Activated CD8-positive, alpha-beta memory T cell treated with anti-CD3 and anti-CD28 coated beads, Interleukin-2, amount 10 ng/mL, durations not matched to agents 7 days and 5 days (primary cell): ENCODE measurements around the gene TMEM107. TPM values are rescaled to one million over a fixed set of nuclear protein-coding genes. Genes with fewer than 3 reads are reported as not detected.
A peak's percentile ranks its signal among the peaks of the same experiment; 100 is the strongest.

Source experiments
- ATAC-seq: fragments of 150-1000 bp; cut with Tn5 transposase; one replicate; pipeline ENCODE4 v1.10.0; 2021; ENCODE audit warnings: moderate library complexity
- CTCF ChIA-PET: fragments of 350-600 bp; sonication (Branson Sonifier 250); formaldehyde crosslinking; loops from one replicate; lab custom pipeline; 2021; ENCODE audit warnings: antibody characterized with exemption; lab: Charles Lee
- DNase-seq: peaks from one replicate; pipeline ENCODE4 v3.0.0-alpha.2; 2020
- H3K27ac Mint-ChIP-seq: one replicate; pipeline ENCODE4 v1.8.0; 2021; ENCODE audit warnings: mild to moderate bottlenecking, mixed read lengths
- H3K27me3 Mint-ChIP-seq: one replicate; pipeline ENCODE4 v1.8.0; 2021; ENCODE audit warnings: mixed read lengths
- H3K36me3 Mint-ChIP-seq: one replicate; pipeline ENCODE4 v1.8.0; 2021; ENCODE audit warnings: mild to moderate bottlenecking, mixed read lengths
- H3K4me1 Mint-ChIP-seq: one replicate; pipeline ENCODE4 v1.8.0; 2021; ENCODE audit warnings: mixed read lengths
- H3K4me3 Mint-ChIP-seq: one replicate; pipeline ENCODE4 v1.8.0; 2021; ENCODE audit warnings: mild to moderate bottlenecking, moderate library complexity, mixed read lengths
- H3K9me3 Mint-ChIP-seq: one replicate; pipeline ENCODE4 v1.8.0; 2022; ENCODE audit warnings: low read depth, mixed read lengths
- microRNA-seq: library from miRNA; unstranded; fragments of <30 nt; microRNA quantifications from one replicate; pipeline ENCODE4 v1.2.0, GENCODE V29; 2022
- total RNA-seq, 2 experiments: library from RNA; stranded (reverse); gene quantifications; one replicate each; pipeline ENCODE4 v1.2.3, GENCODE V29; 2021

The TMEM107 gene
- total RNA-seq, 2 experiments from 2014 or later, result 29.9 to 61.0 TPM

DNA sequence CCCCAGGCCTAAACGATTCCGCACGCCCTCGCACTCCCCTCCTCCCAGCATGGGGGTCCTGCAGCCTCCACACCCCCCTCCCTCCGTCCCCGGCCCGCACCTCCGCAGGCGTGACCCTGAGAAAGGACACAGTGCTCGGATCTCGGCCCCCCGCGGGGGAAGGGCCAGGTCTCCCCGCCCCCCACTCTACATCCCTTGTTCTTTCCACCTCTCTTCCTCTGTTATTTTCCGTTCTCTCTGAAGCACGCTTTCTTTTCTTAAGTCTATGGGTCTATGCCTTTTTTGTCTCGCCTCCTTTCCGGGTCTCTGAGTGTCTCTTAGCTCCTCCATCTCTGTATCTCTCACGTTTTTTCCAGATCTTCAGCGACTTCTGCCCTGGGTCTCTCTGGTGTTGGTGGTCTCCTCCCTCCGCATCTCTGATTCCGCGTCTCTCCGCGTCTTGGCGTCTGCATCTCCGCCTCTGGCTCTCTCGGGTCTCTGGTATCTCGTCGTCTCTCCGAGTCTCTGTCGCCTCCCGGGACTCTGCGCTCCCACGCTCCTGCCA lies 50.2 kb downstream of the TMEM107 start:
- CTCF ChIA-PET, result interaction anchor here (0.9 to 2.1 kb wide), 4 partner anchors 12 to 32 kb away, joined by 3 to 25 read pairs (median 6); no protein-coding TSS in a partner anchor
- Mint-ChIP-seq H3K4me1 (peaks cover 49% of the 10 kb centered on the region), H3K36me3 (no peaks in the 10 kb centered on the region), H3K9me3 (no peaks in the 10 kb centered on the region), H3K27ac (peak overlapping the region; percentile 80), H3K4me3 (peak overlapping the region; percentile 95), H3K27me3 (peaks cover 46% of the 10 kb centered on the region)
- ATAC-seq (no peak), DNase-seq (peak; percentile 57)

DNA sequence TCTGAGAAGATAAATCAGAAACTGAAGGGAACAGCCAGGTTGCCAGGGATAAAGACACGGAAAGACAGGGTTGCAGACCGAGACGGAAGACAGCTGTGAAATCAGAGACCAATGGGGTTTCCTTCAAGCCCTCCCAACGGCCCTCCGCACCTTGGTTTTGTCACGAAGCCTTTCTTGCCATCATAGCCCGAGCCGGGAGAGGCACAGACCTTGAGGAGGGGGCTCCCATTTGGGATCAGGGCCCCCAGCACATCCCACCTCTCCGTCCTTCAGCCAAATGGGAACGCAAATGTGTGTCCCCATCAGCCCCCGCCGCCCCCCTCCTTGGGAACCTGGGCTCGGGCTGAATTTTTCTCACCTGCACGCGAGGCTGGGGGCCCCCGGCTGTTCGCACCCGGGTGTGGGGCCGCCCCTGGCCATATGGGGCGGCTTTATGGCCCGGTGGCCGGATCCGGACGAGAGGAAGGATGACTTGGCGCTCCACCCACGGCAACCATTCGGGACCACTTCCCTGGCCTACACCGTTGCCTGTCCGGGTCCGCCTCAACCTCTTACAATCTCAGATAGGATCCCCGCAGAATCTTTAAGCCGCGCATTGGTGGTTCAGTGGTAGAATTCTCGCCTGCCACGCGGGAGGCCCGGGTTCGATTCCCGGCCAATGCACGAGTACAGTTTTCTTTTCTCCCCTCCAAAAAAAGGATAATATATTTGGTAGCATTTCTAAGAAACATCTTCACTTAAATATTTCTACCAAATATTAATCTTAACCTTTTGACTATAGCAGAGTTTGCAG lies 50.8 kb downstream of the TMEM107 start:
- CTCF ChIA-PET, result interaction anchor here (1.7 to 4.0 kb wide), 6 partner anchors 12 to 61 kb away, joined by 6 to 30 read pairs (median 14); no protein-coding TSS in a partner anchor
- ATAC-seq, result peak; percentile 24
- H3K4me1 Mint-ChIP-seq, result peaks cover 56% of the 10 kb centered on the region
- no peaks in the 10 kb centered on the region for H3K36me3 Mint-ChIP-seq
- H3K27ac Mint-ChIP-seq, result peak overlapping the region; percentile 80
- no peaks in the 10 kb centered on the region for H3K9me3 Mint-ChIP-seq
- DNase-seq, result peak; percentile 92
- H3K4me3 Mint-ChIP-seq, result peak overlapping the region; percentile 95
- H3K27me3 Mint-ChIP-seq, result peaks cover 46% of the 10 kb centered on the region

DNA sequence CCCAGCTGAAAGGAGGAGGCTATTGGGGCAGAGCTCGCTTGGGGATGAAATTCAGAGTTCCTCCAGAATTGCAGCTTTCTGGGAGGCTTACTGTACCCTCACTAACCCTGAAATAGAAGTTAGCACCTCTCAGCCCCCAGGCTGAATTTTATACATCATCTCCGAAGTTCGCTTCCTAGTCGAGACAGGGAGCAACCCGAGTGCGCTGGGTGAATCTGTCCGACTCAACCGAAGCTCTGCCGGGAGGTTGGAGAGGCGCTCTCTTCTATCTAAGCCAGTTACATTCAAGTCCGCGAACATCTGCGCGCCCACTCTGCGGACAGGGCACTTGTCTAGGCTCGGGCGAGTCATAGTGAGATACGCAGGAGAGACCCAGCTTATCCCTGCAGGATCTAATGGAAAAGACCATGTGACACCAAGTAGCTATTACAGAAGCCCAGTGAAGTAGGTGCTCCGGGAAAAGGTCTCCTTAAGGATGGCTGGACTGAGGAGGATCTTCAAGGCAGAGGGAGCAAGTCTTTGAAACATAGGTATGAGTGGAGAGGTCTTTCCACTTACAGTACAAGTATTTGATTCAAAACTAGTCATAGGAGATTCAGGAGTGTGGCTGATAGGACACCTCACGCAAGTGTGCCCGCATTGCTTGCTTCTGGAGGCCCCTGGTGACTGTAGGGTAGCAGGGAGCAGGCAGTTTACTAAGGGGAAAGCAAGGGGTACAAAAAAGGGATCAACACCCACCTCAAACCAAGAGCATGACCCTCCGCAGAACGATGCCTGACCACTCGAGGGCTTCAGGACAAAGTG lies 51.6 kb downstream of the TMEM107 start:
- H3K27me3 Mint-ChIP-seq, result peaks cover 39% of the 10 kb centered on the region
- H3K27ac Mint-ChIP-seq, result peak overlapping the region; percentile 62
- H3K4me3 Mint-ChIP-seq, result peak overlapping the region; percentile 95
- ATAC-seq (no peak), DNase-seq (no peak)
- CTCF ChIA-PET, result interaction anchor here (0.8 to 4.0 kb wide), 13 partner anchors 12 to 206 kb away, joined by 3 to 30 read pairs (median 6); no protein-coding TSS in a partner anchor
- H3K9me3 Mint-ChIP-seq, result no peaks in the 10 kb centered on the region
- H3K36me3 Mint-ChIP-seq, result no peaks in the 10 kb centered on the region
- H3K4me1 Mint-ChIP-seq, result peaks cover 64% of the 10 kb centered on the region

DNA sequence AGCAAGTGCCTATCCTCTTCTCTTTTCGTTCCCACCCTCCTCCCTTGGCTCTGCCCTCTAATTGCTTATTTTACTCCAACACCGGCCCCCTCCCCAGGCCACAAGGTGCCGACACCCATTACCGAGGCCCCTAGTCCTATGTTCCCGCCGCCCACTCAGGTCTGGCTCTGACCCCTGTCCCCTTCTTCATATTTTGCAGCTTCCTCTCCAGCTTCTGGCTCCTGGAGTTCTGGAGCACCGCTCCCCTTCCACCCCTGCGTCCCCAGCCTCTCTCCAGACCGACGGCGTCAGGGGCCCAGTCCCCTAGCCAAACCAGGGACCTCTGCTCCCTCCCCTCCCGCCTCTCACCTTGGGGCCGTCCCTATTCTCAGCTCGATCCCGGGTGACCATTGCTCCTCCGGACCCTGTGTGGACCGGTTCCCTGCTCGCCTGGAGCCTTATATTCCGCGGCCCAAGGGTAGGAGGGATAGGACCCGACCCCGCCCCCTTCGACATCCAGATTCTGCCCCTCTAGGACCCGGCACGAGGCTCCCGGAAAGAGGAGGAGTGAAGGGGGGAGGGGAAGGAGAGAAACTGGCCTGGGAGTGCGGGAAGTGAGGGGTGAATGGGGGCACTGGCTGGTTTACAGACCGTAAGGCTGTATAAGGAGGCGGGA lies 52.4 kb downstream of the TMEM107 start, which contains the start of gene HES7:
Gene HES7 (minus strand): TSS at position 412 of the 655 bp plus-strand sequence. CDS start 22 bp downstream, at position 390.
- Mint-ChIP-seq H3K4me1 (peaks cover 64% of the 10 kb centered on the region), H3K36me3 (no peaks in the 10 kb centered on the region), H3K27ac (peak within 1 kb of the TSS; percentile 67), H3K4me3 (peak within 1 kb of the TSS; percentile 95), H3K27me3 (peaks cover 37% of the 10 kb centered on the region), H3K9me3 (no peaks in the 10 kb centered on the region)
- ATAC-seq (no peak), DNase-seq (no peak)
- CTCF ChIA-PET, result interaction anchor here (0.8 to 4.0 kb wide), 15 partner anchors 11 to 206 kb away, joined by 3 to 30 read pairs (median 4); no protein-coding TSS in a partner anchor

DNA sequence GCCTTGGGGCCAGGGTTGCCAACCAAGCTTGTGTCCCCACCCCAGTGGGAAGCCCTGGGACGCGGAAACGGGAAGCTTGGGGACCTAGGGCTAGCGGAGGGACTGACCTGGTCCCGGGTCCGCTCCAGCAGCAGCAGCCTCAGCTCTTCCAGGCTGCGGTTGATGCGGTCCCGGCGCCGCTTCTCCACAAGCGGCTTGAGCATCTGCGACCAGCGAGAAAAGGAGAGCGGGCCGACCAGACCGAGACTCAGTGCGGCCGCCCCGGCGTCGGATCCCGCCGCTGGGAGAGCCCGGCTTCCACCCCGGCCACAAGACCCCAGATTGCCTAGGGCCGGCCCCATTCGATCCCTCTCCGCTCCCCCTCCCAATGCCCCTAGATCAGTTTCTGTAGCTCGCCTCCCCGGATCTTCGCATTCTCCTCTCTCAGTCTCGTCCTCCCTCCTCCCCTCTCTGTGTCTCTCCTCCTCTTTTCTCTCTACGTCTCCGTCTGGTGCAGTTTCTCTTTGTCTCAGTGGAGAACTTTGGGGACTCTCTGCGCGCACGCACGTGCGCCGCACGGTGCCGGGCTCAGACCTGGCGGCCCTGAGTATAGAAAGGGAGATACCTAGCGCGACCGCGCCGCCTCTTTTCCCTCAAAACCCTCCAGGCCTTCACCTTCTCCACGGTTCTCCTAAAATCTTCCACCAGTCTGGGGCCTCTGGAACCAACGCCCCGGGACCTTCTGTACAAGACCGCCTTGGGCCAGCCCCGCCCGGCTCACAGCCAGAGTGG lies 53.1 kb downstream of the TMEM107 start:
- H3K36me3 Mint-ChIP-seq, result no peaks in the 10 kb centered on the region
- H3K9me3 Mint-ChIP-seq, result no peaks in the 10 kb centered on the region
- CTCF ChIA-PET, result interaction anchor here (0.6 to 4.0 kb wide), 14 partner anchors 10 to 280 kb away, joined by 3 to 30 read pairs (median 5); no protein-coding TSS in a partner anchor
- ATAC-seq (no peak), DNase-seq (peak; percentile 55)
- peaks cover 69% of the 10 kb centered on the region for H3K4me1 Mint-ChIP-seq
- H3K27me3 Mint-ChIP-seq, result peaks cover 43% of the 10 kb centered on the region
- peak overlapping the region; percentile 95 for H3K4me3 Mint-ChIP-seq
- H3K27ac Mint-ChIP-seq, result peak overlapping the region; percentile 67

Small RNA genes within 50 kb of the gene (microRNA-seq; reads per million reads assigned to microRNA genes)
- gene MIR4521 (354 reads per million, percentile 79 among the genes with 10 or more reads in this experiment), gene MIR6883 (not detected)

Other genes with a start within 250 kb of the TMEM107 start
- gene KCNAB3, start 246.5 kb downstream of the TMEM107 start, total RNA-seq, result 1 to 10 TPM; 6.6 to 6.7 TPM
- gene TRAPPC1, start 244.4 kb downstream of the TMEM107 start, total RNA-seq, result 100 to 1,000 TPM; 216 to 245 TPM
- 10 to 100 TPM; 56.8 to 69.2 TPM for gene CNTROB, start 244.2 kb downstream of the TMEM107 start, total RNA-seq
- not detected for gene GUCY2D, start 173.8 kb downstream of the TMEM107 start, total RNA-seq
- not detected for gene ALOX15B, start 137.3 kb downstream of the TMEM107 start, total RNA-seq
- gene ALOX12B, start 88.7 kb downstream of the TMEM107 start, total RNA-seq, result under 1 TPM; 0.42 to 0.64 TPM
- not detected for gene ALOXE3, start 57.9 kb downstream of the TMEM107 start, total RNA-seq
- 1 to 10 TPM; 1.2 TPM for gene HES7, start 52.3 kb downstream of the TMEM107 start, total RNA-seq
- gene PER1, start 24.0 kb downstream of the TMEM107 start, total RNA-seq, result 10 to 100 TPM; 47.3 to 56.4 TPM
- gene VAMP2, start 13.4 kb downstream of the TMEM107 start, total RNA-seq, result 10 to 100 TPM; 47.6 to 68.9 TPM
- gene BORCS6, start 13.8 kb upstream of the TMEM107 start, total RNA-seq, result 10 to 100 TPM; 14.9 to 16.8 TPM
- 100 to 1,000 TPM; 197 to 234 TPM for gene AURKB, start 34.2 kb upstream of the TMEM107 start, total RNA-seq
- 10 to 100 TPM; 76.7 to 82.0 TPM for gene CTC1, start 71.7 kb upstream of the TMEM107 start, total RNA-seq
- gene PFAS, start 72.9 kb upstream of the TMEM107 start, total RNA-seq, result 100 to 1,000 TPM in 1 of 2 experiments, 10 to 100 TPM in 1; 75.1 to 113 TPM
- 10 to 100 TPM; 53.8 to 63.6 TPM for gene RANGRF, start 112.3 kb upstream of the TMEM107 start, total RNA-seq
- 10 to 100 TPM; 10.8 to 11.6 TPM for gene SLC25A35, start 119.0 kb upstream of the TMEM107 start, total RNA-seq
- gene ARHGEF15, start 133.9 kb upstream of the TMEM107 start, total RNA-seq, result not detected
- gene ODF4, start 163.5 kb upstream of the TMEM107 start, total RNA-seq, result not detected
- gene RPL26, start 206.8 kb upstream of the TMEM107 start, total RNA-seq, result 1,000 to 10,000 TPM; 1,612 to 1,903 TPM
- gene RNF222, start 221.4 kb upstream of the TMEM107 start, total RNA-seq, result under 1 TPM; 0.12 to 0.20 TPM